Psoas muscle (tissue), 8 donors: ENCODE measurements around the gene ZNF180. TPM values are rescaled to one million over a fixed set of nuclear protein-coding genes. Genes with fewer than 3 reads are reported as not detected.
"Not testable (repeated sequence)": the region's sequence is repeated elsewhere in the genome, so short reads cannot be mapped to it uniquely, and the experiment has no call there.

ENCODE experiments used
- ATAC-seq, 4 donors: fragments of 200-7000 bp; cut with Tn5 transposase; one replicate each; pipeline ENCODE4 v1.9.1; 2020; ENCODE audit warnings: moderate library complexity in 3 of 4, mild to moderate bottlenecking in 2 of 4
- DNase-seq, 2 donors: peaks; one replicate each; pipeline ENCODE4 v3.0.0-alpha.2; 2020
- H3K27ac ChIP-seq: fragments of 200-600 bp; one replicate; pipeline ENCODE4 v1.8.0; 2022
- H3K27me3 ChIP-seq, 3 donors: fragments of 200-600 bp in 1 of 3; one replicate each; pipeline versions ENCODE4 v1.6.1 to v1.8.0; 2013 to 2022; ENCODE audit warnings: low read length in 2 of 3, mild to moderate bottlenecking in 2 of 3, moderate library complexity in 1 of 3; ENCODE audit not compliant: insufficient read depth in 3 of 3
- H3K36me3 ChIP-seq, 2 donors: fragments of 200-600 bp in 1 of 2; one replicate each; pipeline versions ENCODE4 v1.6.1 to v1.8.0; 2013 to 2022; ENCODE audit warnings: low read depth in 1 of 2, mild to moderate bottlenecking in 1 of 2, moderate library complexity in 1 of 2; ENCODE audit not compliant: insufficient read depth in 1 of 2
- H3K4me1 ChIP-seq: fragments of 200-600 bp; one replicate; pipeline ENCODE4 v1.8.0; 2022
- H3K4me3 ChIP-seq: fragments of 200-600 bp; one replicate; pipeline ENCODE4 v1.8.0; 2022; ENCODE audit warnings: mild to moderate bottlenecking
- H3K9me3 ChIP-seq: fragments of 200-600 bp; one replicate; pipeline ENCODE4 v1.8.0; 2022
- WGBS, 3 donors: extraction: QIAGEN DNeasy Blood & Tissue Kit; methylation state at CpG; one replicate each; pipeline versions ENCODE4 v1.1.6 to v1.1.7; 2013; 5-methylcytosine and 5-hydroxymethylcytosine counted together
- intact Hi-C, 2 donors: fragments of 100-400 bp; cut with DNase I; formaldehyde crosslinking; loops; one replicate each; pipeline versions ENCODE4 v1.11.0 to v1.14.2; 2022
- polyA plus RNA-seq, 3 donors: library from polyadenylated mRNA; stranded (reverse); fragments of 200-250 nt; gene quantifications; one replicate each; pipeline ENCODE4 v1.2.3, GENCODE V29; 2013
- total RNA-seq, 4 donors: library from RNA; stranded (reverse); fragmentation: NEBNext Ultra II Directional in 2 of 4; extraction: Animal tissue kit (Norgen Biotek cat#: 25700) in 2 of 4; gene quantifications; one replicate each; pipeline versions ENCODE4 v1.2.1 to v1.2.4, GENCODE V29; 2021 to 2023
- TF ChIP-seq, protein P1 (sequence below): fragments of 200-600 bp; IDR thresholded peaks from one replicate; pipeline ENCODE4 v1.8.0; 2022; ENCODE audit warnings: antibody characterized with exemption
- donor health status: healthy with polysubstance abuse.
- donor health status: DM: no; HTN: no; CAD: no; lungs with moderate emphysema.
- donor health status: Bipolar disorder and iron deficiency.
- donor health status: healthy.
- donor health status: DM: yes; HTN: yes; CAD: no.
- donor health status: DM: no; HTN: no; CAD: no.
- donor health status: DM: no; HTN: no; CAD: no.
- donor health status: DM: yes; HTN: yes; CAD: no.

The ZNF180 gene
- total and polyA plus RNA-seq, 7 donors, result 1.9 to 3.8 (median 2.6) TPM

DNA sequence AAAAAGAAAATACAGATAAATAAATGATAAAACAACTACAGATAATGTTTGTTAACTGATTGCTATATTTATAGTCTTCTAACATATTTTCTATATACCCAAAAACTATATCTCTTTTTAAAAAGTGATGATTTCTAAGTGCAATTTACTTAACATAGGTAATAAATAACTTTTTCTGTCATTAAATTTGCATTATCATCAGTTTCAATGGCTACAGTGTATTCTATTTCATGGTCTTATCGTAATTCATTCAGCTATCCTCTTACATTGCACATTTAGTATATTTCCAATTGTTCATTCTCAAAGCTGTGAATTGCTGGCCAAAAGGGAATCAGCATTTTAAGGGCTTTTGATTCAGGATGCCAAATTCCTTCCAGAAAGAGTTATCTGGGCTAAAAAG, 3.6 kb downstream of the ZNF180 start:
- TF ChIP-seq, protein P1, sequence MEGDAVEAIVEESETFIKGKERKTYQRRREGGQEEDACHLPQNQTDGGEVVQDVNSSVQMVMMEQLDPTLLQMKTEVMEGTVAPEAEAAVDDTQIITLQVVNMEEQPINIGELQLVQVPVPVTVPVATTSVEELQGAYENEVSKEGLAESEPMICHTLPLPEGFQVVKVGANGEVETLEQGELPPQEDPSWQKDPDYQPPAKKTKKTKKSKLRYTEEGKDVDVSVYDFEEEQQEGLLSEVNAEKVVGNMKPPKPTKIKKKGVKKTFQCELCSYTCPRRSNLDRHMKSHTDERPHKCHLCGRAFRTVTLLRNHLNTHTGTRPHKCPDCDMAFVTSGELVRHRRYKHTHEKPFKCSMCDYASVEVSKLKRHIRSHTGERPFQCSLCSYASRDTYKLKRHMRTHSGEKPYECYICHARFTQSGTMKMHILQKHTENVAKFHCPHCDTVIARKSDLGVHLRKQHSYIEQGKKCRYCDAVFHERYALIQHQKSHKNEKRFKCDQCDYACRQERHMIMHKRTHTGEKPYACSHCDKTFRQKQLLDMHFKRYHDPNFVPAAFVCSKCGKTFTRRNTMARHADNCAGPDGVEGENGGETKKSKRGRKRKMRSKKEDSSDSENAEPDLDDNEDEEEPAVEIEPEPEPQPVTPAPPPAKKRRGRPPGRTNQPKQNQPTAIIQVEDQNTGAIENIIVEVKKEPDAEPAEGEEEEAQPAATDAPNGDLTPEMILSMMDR, result no peak
- H3K4me3 ChIP-seq, result no peak overlapping the region
- H3K4me1 ChIP-seq, result peaks cover 5% of the 10 kb centered on the region
- peaks cover 27 to 55% of the 10 kb centered on the region in 2 donors for H3K36me3 ChIP-seq
- WGBS, 3 donors, result 89 to 98% (median 95%) methylated on average over 1 of the region's 1 CpG
- H3K9me3 ChIP-seq, result peaks cover 72% of the 10 kb centered on the region
- intact Hi-C loops, result no loop called here
- no peak overlapping the region for H3K27ac ChIP-seq
- no peaks in the 10 kb centered on the region for H3K27me3 ChIP-seq
- ATAC-seq, result no peak
- no peak for DNase-seq

DNA sequence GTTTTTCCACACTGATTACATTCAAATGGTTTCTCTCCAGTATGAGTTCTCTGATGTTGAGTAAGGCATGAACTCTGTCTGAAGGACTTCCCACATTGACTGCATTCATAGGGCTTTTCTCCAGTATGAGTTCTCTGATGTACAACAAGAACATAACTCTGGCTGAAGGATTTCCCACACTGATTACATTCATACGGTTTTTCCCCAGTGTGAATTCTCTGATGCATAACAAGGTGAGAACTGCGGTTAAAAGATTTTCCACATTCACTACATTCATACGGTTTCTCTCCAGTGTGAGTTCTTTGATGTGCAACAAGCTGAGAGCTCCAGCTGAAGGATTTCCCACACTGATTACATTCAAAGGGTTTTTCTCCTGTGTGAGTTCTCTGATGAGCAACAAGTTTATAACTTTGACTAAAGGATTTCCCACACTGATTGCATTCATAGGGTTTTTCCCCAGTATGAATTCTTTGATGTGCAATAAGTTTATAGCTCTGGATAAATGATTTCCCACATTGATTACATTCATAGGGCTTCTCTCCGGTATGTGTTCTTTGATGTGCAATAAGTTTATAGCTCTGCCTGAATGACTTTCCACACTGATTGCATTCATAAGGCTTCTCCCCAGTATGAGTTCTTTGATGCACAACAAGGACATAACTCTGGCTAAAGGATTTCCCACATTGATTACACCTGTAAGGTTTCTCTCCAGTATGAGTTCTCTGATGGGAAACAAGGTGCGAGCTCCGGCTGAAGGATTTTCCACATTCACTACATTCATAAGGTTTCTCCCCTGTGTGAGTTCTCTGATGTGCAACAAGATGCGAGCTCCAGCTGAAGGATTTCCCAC, 23.5 kb downstream of the ZNF180 start:
- H3K36me3 ChIP-seq, result peaks cover 45 to 50% of the 10 kb centered on the region in 2 donors

DNA sequence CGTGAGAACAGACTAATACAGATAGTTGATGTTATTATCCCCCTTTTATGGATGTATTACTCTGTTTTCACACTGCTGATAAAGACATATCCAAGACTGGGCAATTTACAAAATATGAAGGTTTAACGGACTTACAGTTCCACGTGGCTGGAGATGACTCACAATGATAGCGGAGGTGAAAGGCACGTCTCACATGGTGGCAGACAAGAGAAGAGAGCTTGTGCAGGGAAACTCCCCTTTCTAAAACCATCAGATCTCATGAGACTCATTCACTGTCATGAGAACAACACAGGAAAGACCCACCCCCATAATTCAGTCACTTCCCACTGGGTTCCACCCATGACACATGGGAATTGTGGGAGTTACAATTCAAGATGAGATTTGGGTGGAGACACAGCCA, 31.6 kb downstream of the ZNF180 start:
- DNase-seq, ATAC-seq: not testable (repeated sequence)
- WGBS, 3 donors, result 66 to 76% (median 73%) methylated on average over 5 of the region's 5 CpGs

More for the DNA sequence above, 23.5 kb downstream of the ZNF180 start:
- intact Hi-C loops, result no loop called here
- no peak for DNase-seq
- ATAC-seq, result no peak
- TF ChIP-seq, protein P1, result no peak
- 97 to 99% (median 98%) methylated on average over 7 of the region's 7 CpGs for WGBS, 3 donors
- H3K27me3 ChIP-seq, result peaks cover 0 to 2% (median 0%) of the 10 kb centered on the region in 3 donors
- no peaks in the 10 kb centered on the region for H3K4me1 ChIP-seq
- peaks cover 94% of the 10 kb centered on the region for H3K9me3 ChIP-seq
- H3K4me3 ChIP-seq, result no peak overlapping the region
- H3K27ac ChIP-seq, result no peak overlapping the region

DNA sequence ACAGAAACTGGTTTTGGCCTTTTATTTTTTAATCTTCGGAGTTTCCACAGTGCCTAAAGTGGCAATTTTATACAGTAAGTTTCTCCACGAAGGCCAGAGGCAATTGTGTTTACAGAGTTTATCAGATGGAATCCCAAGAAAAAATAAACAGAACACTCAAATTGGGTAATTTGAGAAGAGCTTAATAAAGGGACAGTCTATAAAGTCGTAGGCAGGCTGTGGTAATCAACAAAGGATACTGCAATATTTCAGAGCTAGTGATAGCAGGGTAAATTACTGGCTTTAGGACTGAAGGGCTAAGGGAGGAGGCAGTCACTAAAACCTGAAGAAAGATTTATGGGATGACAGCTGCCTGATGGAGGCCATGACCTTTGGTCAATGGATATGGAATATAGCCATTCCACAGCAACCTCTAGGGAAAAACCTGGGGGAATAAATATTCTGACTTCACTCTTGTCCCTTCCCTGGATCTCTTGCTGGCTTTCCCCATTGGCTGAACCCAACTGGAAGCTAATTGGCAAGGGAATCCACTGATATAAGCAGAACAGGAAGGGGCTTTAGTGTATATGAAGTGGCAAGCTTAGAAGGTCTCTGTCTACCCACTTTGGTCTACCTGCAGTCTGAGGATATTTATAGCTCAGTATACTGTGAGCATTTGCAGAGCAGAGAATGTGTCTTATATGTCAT, 37.6 kb downstream of the ZNF180 start:
- intact Hi-C loops, H3K27me3 ChIP-seq, ATAC-seq, H3K36me3 ChIP-seq, H3K27ac ChIP-seq, DNase-seq, H3K4me1 ChIP-seq, H3K4me3 ChIP-seq: not testable (repeated sequence)
- 38 to 42% (median 40%) methylated on average over 3 of the region's 3 CpGs for WGBS, 3 donors
- H3K9me3 ChIP-seq, result peaks cover 28% of the 10 kb centered on the region

More for the DNA sequence above, 31.6 kb downstream of the ZNF180 start:
- H3K36me3 ChIP-seq, H3K4me3 ChIP-seq, intact Hi-C loops, H3K27ac ChIP-seq, H3K4me1 ChIP-seq, H3K27me3 ChIP-seq: not testable (repeated sequence)
- H3K9me3 ChIP-seq, result peaks cover 48% of the 10 kb centered on the region

DNA sequence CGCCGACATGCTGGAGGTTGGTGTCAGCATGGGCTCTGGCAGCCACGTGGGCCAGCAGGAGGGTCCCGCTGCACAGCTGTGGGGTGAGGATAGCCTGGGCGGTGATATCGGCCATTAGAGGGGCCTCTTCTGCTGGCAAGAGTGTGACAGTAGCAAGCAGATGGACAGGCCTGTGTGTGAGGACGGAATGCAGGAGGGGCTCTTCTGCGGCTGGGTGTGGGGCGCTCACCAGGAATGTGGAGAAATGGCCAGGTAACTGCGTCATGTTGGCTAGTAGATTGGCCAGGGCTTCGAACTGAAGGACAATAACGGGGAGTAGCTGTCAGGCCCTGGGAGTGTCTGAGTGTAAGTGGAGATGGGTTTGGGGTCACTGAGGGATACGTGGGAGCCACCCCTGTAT, 44.3 kb downstream of the ZNF180 start:
- H3K36me3 ChIP-seq, H3K27ac ChIP-seq, H3K9me3 ChIP-seq, DNase-seq, ATAC-seq, H3K4me3 ChIP-seq, H3K27me3 ChIP-seq, H3K4me1 ChIP-seq, intact Hi-C loops: not testable (repeated sequence)
- WGBS, 3 donors, result 70 to 95% (median 84%) methylated on average over 4 to 12 of the region's 13 CpGs

DNA sequence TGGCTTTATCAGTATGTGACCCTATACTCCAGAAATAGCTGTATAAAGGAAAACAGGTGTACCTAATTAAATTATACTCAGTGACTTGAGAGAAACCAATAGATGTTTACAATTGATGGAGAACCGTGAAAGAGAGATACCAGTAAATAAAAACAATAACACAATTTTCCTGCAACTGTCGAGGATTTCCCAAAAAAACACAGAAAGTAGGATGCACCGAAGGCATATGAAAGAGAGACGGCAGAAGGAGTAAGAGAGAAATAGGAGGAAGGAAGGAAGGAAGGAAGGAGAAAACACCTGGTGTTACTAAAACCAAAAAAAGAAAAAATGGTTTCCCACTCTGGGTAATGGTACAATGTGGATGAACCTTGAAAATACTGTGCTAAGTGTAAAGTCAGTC, 45.2 kb downstream of the ZNF180 start:
- Histone ChIP-seq H3K4me3 (no peak overlapping the region), H3K27me3 (peaks cover 0 to 6% (median 0%) of the 10 kb centered on the region in 3 donors), H3K36me3 (no peaks in the 10 kb centered on the region), H3K27ac (no peak overlapping the region), H3K4me1 (no peaks in the 10 kb centered on the region), H3K9me3 (peaks cover 16% of the 10 kb centered on the region)
- WGBS, 3 donors, result 54 to 71% (median 70%) methylated on average over 4 of the region's 4 CpGs
- DNase-seq (no peak), ATAC-seq (no peak)
- intact Hi-C loops, result no loop called here
- TF ChIP-seq, protein P1, result no peak
